ENCODE results near the gene PLA2G4A. TPM values are rescaled to one million over a fixed set of nuclear protein-coding genes. Genes with fewer than 3 reads are reported as not detected.

PLA2G4A gene
- total RNA-seq, 3 donors from 2014 or later, result 5.3 to 26.8 (median 6.9) TPM

GRCh38 chr1:186978596-186979556, 150.1 kb downstream of the PLA2G4A start:
- ATAC-seq (peak; percentile 11), DNase-seq (no peak)
- TF ChIP-seq CTCF (IDR thresholded peaks at IDR 0.05), result no peak
- no peak overlapping the region for H3K4me3 ChIP-seq
- no peaks in the 10 kb centered on the region for H3K4me1 ChIP-seq (ENCODE audit: low read depth)
- no peaks in the 10 kb centered on the region for H3K36me3 ChIP-seq (ENCODE audit: low read depth)
- H3K9me3 ChIP-seq, result no peaks in the 10 kb centered on the region
- intact Hi-C loops (cut with DNase I, micrococcal nuclease), result no loop called here

- intact Hi-C loops (cut with DNase I, micrococcal nuclease), result loop anchor here (5.0 to 10.0 kb wide), 4 partner anchors 256 to 496 kb away; no protein-coding TSS in a partner anchor
- TF ChIP-seq CTCF (IDR thresholded peaks at IDR 0.05), result no peak
These were observed 151.7 kb downstream of the PLA2G4A start for GRCh38 chr1:186980400-186980799.

GRCh38 chr1:186982116-186982515, 153.4 kb downstream of the PLA2G4A start:
- Histone ChIP-seq H3K36me3 (ENCODE audit: low read depth) (no peaks in the 10 kb centered on the region), H3K9me3 (no peaks in the 10 kb centered on the region), H3K4me1 (ENCODE audit: low read depth) (no peaks in the 10 kb centered on the region), H3K4me3 (no peak overlapping the region)
- ATAC-seq (peak; percentile 55), DNase-seq (no peak)
- intact Hi-C loops (cut with DNase I, micrococcal nuclease), result loop anchor here (5.0 to 10.0 kb wide), 4 partner anchors 257 to 497 kb away; no protein-coding TSS in a partner anchor
- no peak for TF ChIP-seq CTCF (IDR thresholded peaks at IDR 0.05)

More at GRCh38 chr1:186980400-186980799, 151.7 kb downstream of the PLA2G4A start:
- Histone ChIP-seq H3K4me3 (no peak overlapping the region), H3K36me3 (ENCODE audit: low read depth) (no peaks in the 10 kb centered on the region), H3K4me1 (ENCODE audit: low read depth) (no peaks in the 10 kb centered on the region), H3K9me3 (no peaks in the 10 kb centered on the region)
- no peak for ATAC-seq
- no peak for DNase-seq

- H3K4me1 ChIP-seq (ENCODE audit: low read depth), result no peaks in the 10 kb centered on the region
- no peak for TF ChIP-seq CTCF (IDR thresholded peaks at IDR 0.05)
- no peak overlapping the region for H3K4me3 ChIP-seq
- H3K9me3 ChIP-seq, result no peaks in the 10 kb centered on the region
- no peaks in the 10 kb centered on the region for H3K36me3 ChIP-seq (ENCODE audit: low read depth)
- DNase-seq (peak in 2 of 3 donors; percentile 14 to 19), ATAC-seq (peak; percentile 37)
- intact Hi-C loops (cut with DNase I, micrococcal nuclease), result loop anchor here (5.0 to 10.0 kb wide), 4 partner anchors 259 to 499 kb away; no protein-coding TSS in a partner anchor
These were observed 154.6 kb downstream of the PLA2G4A start for GRCh38 chr1:186983327-186983726.

- Histone ChIP-seq H3K9me3 (no peaks in the 10 kb centered on the region), H3K4me1 (ENCODE audit: low read depth) (no peaks in the 10 kb centered on the region), H3K4me3 (no peak overlapping the region), H3K36me3 (ENCODE audit: low read depth) (no peaks in the 10 kb centered on the region)
- DNase-seq (no peak), ATAC-seq (no peak)
- TF ChIP-seq CTCF (IDR thresholded peaks at IDR 0.05), result no peak
- intact Hi-C loops (cut with DNase I, micrococcal nuclease), result loop anchor here (5.0 to 10.0 kb wide), 4 partner anchors 260 to 500 kb away; no protein-coding TSS in a partner anchor
These were observed 156.2 kb downstream of the PLA2G4A start for GRCh38 chr1:186984959-186985358.

Measured in mucosa of descending colon (tissue), 3 donors.